WI38 (cell line): Measurements from ENCODE around the gene PIEZO2.

ENCODE experiments used
- H3K4me3 ChIP-seq: 2 replicates; pipeline ENCODE4 v1.5.1; 2011; ENCODE audit warnings: low read depth, mild to moderate bottlenecking, control low read depth, low read length
- CTCF ChIP-seq: IDR thresholded peaks from 2 replicates; pipeline ENCODE4 v1.5.1; 2012; ENCODE audit warnings: low read depth, mild to moderate bottlenecking, control low read depth, low read length

PIEZO2 gene

GRCh38 chr18:10727477-10727876 lies 421.9 kb downstream of the PIEZO2 start:
- TF ChIP-seq CTCF: no peak
- no peak overlapping the region for H3K4me3 ChIP-seq

GRCh38 chr18:10726198-10727068 lies 422.9 kb downstream of the PIEZO2 start:
- TF ChIP-seq CTCF: no peak
- no peak overlapping the region for H3K4me3 ChIP-seq

GRCh38 chr18:10724666-10725065 lies 424.7 kb downstream of the PIEZO2 start:
- TF ChIP-seq CTCF: no peak
- no peak overlapping the region for H3K4me3 ChIP-seq

GRCh38 chr18:10723496-10723895 lies 425.9 kb downstream of the PIEZO2 start:
- H3K4me3 ChIP-seq: no peak overlapping the region
- no peak for TF ChIP-seq CTCF

GRCh38 chr18:10718809-10719208 lies 430.6 kb downstream of the PIEZO2 start:
- no peak for TF ChIP-seq CTCF

GRCh38 chr18:10715791-10716190 lies 433.6 kb downstream of the PIEZO2 start:
- H3K4me3 ChIP-seq: no peak overlapping the region
- TF ChIP-seq CTCF: no peak

More at GRCh38 chr18:10718809-10719208, 430.6 kb downstream of the PIEZO2 start:
- no peak overlapping the region for H3K4me3 ChIP-seq

- no peak overlapping the region for H3K4me3 ChIP-seq
- no peak for TF ChIP-seq CTCF
Observed at GRCh38 chr18:10713409-10713808, 436.0 kb downstream of the PIEZO2 start.
